GM12878 (cell line): ENCODE measurements around the gene ZNF678. TPM values are rescaled to one million over a fixed set of nuclear protein-coding genes. Genes with fewer than 3 reads are reported as not detected.

Experiments used
- ATAC-seq: fragments of 200-7000 bp; cut with Tn5 transposase; 3 replicates; pipeline ENCODE4 v1.9.1; 2020; ENCODE audit warnings: mild to moderate bottlenecking, moderate library complexity
- BruUV-seq: library from RNA; stranded (reverse); fragments of 400-500 nt; replicated peaks from 2 replicates; lab custom pipeline; 2021; lab: Mats Ljungman, UMichigan
- CTCF ChIA-PET: fragments of 300-600 bp; sonication (Branson Sonifier 250); formaldehyde crosslinking; extraction: SDS; loops from one replicate; lab custom pipeline; 2021; ENCODE audit warnings: inconsistent platforms; lab: Yijun Ruan, JAX
- POLR2A ChIA-PET: fragments of 350-600 bp; formaldehyde crosslinking; extraction: SDS; loops from one replicate; lab custom pipeline; 2021; ENCODE audit warnings: inconsistent platforms; lab: Charles Lee
- RAD21 ChIA-PET: fragments of 300-600 bp; sonication (Branson Sonifier 250); formaldehyde crosslinking; loops from one replicate; lab custom pipeline; 2023; ENCODE audit warnings: antibody characterized with exemption; ENCODE audit not compliant: unreplicated experiment; lab: Charles Lee
- SMC1A ChIA-PET: fragments of 300-600 bp; sonication (Branson Sonifier 250); formaldehyde crosslinking; loops from one replicate; lab custom pipeline; 2023; ENCODE audit not compliant: unreplicated experiment, uncharacterized antibody; lab: Charles Lee
- DNase-seq: peaks from one replicate; pipeline ENCODE4 v3.0.0-alpha.2; 2011; ENCODE audit warnings: low read depth, low spot score
- FAIRE-seq: peaks from 3 replicates; lab custom pipeline; 2011; peaks lifted over from hg19 to GRCh38; lab: Jason Lieb, UNC
- H2AFZ ChIP-seq: 2 replicates; pipeline ENCODE4 v1.6.0; 2011; ENCODE audit warnings: low read depth, low read length, control low read depth; ENCODE audit not compliant: control insufficient read depth
- H3K27ac ChIP-seq: 2 replicates; pipeline ENCODE4 v1.5.1; 2011; ENCODE audit warnings: control low read depth; ENCODE audit not compliant: control insufficient read depth, insufficient read depth
- H3K27me3 ChIP-seq, 2 experiments: replicated peaks in 1 of 2; 2 replicates each; pipeline versions ENCODE4 v1.6.0 to v1.6.1; 2011; ENCODE audit warnings: low read length in 1 of 2; ENCODE audit not compliant: control insufficient read depth in 2 of 2, insufficient read depth in 2 of 2
- H3K36me3 ChIP-seq, 2 experiments: 2 replicates each; pipeline ENCODE4 v1.5.1; 2011; ENCODE audit warnings: low read length in 1 of 2; ENCODE audit not compliant: control insufficient read depth in 2 of 2, insufficient read depth in 2 of 2
- H3K4me1 ChIP-seq: 2 replicates; pipeline ENCODE4 v1.6.1; 2011; ENCODE audit warnings: mild to moderate bottlenecking, low read length, moderate library complexity, mixed read lengths; ENCODE audit not compliant: control insufficient read depth, insufficient read depth
- H3K4me2 ChIP-seq: 2 replicates; pipeline ENCODE4 v1.6.0; 2011; ENCODE audit warnings: control low read depth; ENCODE audit not compliant: control insufficient read depth, insufficient read depth
- H3K4me3 ChIP-seq: fragments of 200-600 bp; sonication (generic); 2 replicates; pipeline ENCODE4 v1.5.1; 2016
- H3K79me2 ChIP-seq: 2 replicates; pipeline ENCODE4 v1.6.0; 2011; ENCODE audit warnings: low read length; ENCODE audit not compliant: control insufficient read depth, insufficient read depth
- H3K9ac ChIP-seq: 2 replicates; pipeline ENCODE4 v1.8.0; 2011; ENCODE audit warnings: low read length, control low read depth, mixed read lengths; ENCODE audit not compliant: control insufficient read depth, insufficient read depth
- H3K9me3 ChIP-seq: replicated peaks from 3 replicates; pipeline ENCODE4 v1.5.1; 2011; ENCODE audit warnings: mild to moderate bottlenecking, low read length; ENCODE audit not compliant: control insufficient read depth, insufficient read depth
- H4K20me1 ChIP-seq: 2 replicates; pipeline ENCODE4 v1.6.0; 2011; ENCODE audit not compliant: control insufficient read depth, insufficient read depth
- BACH1 ChIP-seq: fragments of 450-650 bp; IDR thresholded peaks from 2 replicates; pipeline ENCODE4 v1.6.1; 2017; ENCODE audit warnings: mild to moderate bottlenecking, borderline replicate concordance
- ESRRA ChIP-seq: IDR thresholded peaks from 2 replicates; pipeline ENCODE4 v1.6.1; 2012; ENCODE audit warnings: mild to moderate bottlenecking, low read length, improper control_type of control experiment
- EZH2 ChIP-seq: IDR thresholded peaks from 2 replicates; pipeline ENCODE4 v1.6.1; 2012; ENCODE audit warnings: low read depth, mild to moderate bottlenecking, control low read depth, inconsistent platforms, low read length, borderline replicate concordance; ENCODE audit not compliant: control insufficient read depth
- KDM1A ChIP-seq: fragments of 200-600 bp; sonication (generic); IDR thresholded peaks from 2 replicates; pipeline ENCODE4 v1.6.1; 2016; ENCODE audit warnings: borderline replicate concordance
- PKNOX1 ChIP-seq: fragments of 450-650 bp; IDR thresholded peaks from 2 replicates; pipeline ENCODE4 v1.6.1; 2016; ENCODE audit warnings: mild to moderate bottlenecking
- RAD51 ChIP-seq: fragments of 450-650 bp; IDR thresholded peaks from 2 replicates; pipeline ENCODE4 v1.6.1; 2016; ENCODE audit warnings: moderate library complexity, mild to moderate bottlenecking, inconsistent platforms
- SPI1 ChIP-seq: IDR thresholded peaks from 2 replicates; pipeline ENCODE4 v1.6.1; 2011; ENCODE audit warnings: low read depth, mild to moderate bottlenecking, low read length, moderate library complexity, borderline replicate concordance; ENCODE audit not compliant: insufficient read depth
- USF2 ChIP-seq: IDR thresholded peaks from 2 replicates; pipeline ENCODE4 v1.6.1; 2011; ENCODE audit warnings: low read depth, low read length, improper control_type of control experiment, borderline replicate concordance
- ZBTB11 ChIP-seq: fragments of 450-650 bp; formaldehyde crosslinking; IDR thresholded peaks from 2 replicates; pipeline ENCODE4 v1.5.0; 2022; ENCODE audit warnings: mild to moderate bottlenecking, missing genetic modification characterization
- in situ Hi-C: fragments of 300-500 bp; cut with MboI; formaldehyde crosslinking; loops from 9 replicates; pipeline ENCODE4 v1.14.3; 2018; ENCODE audit warnings: mixed read lengths
- intact Hi-C: fragments of 100-400 bp; cut with micrococcal nuclease; formaldehyde crosslinking; loops from one replicate; pipeline ENCODE4 v1.14.2; 2022; ENCODE audit not compliant: unreplicated experiment
- polyA plus RNA-seq, 11 experiments: library from polyadenylated mRNA; depleted of rRNA in 4 of 11; unstranded in 6 of 11; stranded (reverse) in 5 of 11; fragments of >200 nt; fragmentation: Nextera tagmentation in 4 of 11; fragmentation: Illumina TruSeq in 1 of 11; extraction: Ambion mirVana in 4 of 11; extraction: Trizol in 1 of 11; gene quantifications; 1 replicate in 1 of 11; 2 replicates in 10 of 11; pipeline versions ENCODE4 v1.2.1 to v1.2.3, GENCODE V29; 2011 to 2016; ENCODE audit warnings: inconsistent platforms in 2 of 11, missing spikeins in 2 of 11, low read depth in 1 of 11
- total RNA-seq, 4 experiments: library from RNA; depleted of rRNA in 3 of 4; stranded (reverse); fragments of >200 nt in 3 of 4; fragmentation: Illumina TruSeq in 1 of 4; extraction: Trizol in 1 of 4; gene quantifications; 2 replicates each; pipeline versions ENCODE4 v1.2.1 to v1.2.3, GENCODE V29; 2013 to 2021
- TF ChIP-seq, protein P1 (sequence below): fragments of 450-650 bp; IDR thresholded peaks from 2 replicates; pipeline ENCODE4 v1.6.1; 2017; ENCODE audit warnings: mild to moderate bottlenecking, moderate library complexity
- TF ChIP-seq, protein P2 (sequence below): IDR thresholded peaks from 2 replicates; pipeline ENCODE4 v1.6.1; 2012; ENCODE audit warnings: low read depth, low read length, improper control_type of control experiment
- TF ChIP-seq, protein P3 (sequence below): fragments of 450-650 bp; IDR thresholded peaks from 2 replicates; pipeline ENCODE4 v1.6.1; 2017; ENCODE audit warnings: low read depth, mild to moderate bottlenecking, moderate library complexity

ZNF678 gene
- total and polyA plus RNA-seq, 10 of the 15 experiments (the other 5 are each of a cell fraction or from before 2014, with no cell fraction given), result 1.4 to 10.4 (median 3.5) TPM

GRCh38 chr1:227576189-227576588 is 12.8 kb downstream of the ZNF678 start:
- Histone ChIP-seq H3K27me3 (no peaks in the 10 kb centered on the region), H3K79me2 (no peaks in the 10 kb centered on the region; the same call in 1 of the 2 replicates), H3K27ac (no peak overlapping the region), H3K9me3 (peaks cover 14% of the 10 kb centered on the region), H3K4me1 (no peaks in the 10 kb centered on the region), H3K9ac (no peak overlapping the region), H3K4me2 (no peak overlapping the region), H3K4me3 (no peak overlapping the region), H3K36me3 (no peaks in the 10 kb centered on the region), H4K20me1 (no peaks in the 10 kb centered on the region), H2AFZ (no peak overlapping the region)
- ChIA-PET SMC1A (interaction anchor here (0.7 kb wide), 1 partner anchor 60 kb away, joined by 3 read pairs; no protein-coding TSS in a partner anchor), RAD21 (no interaction called here), POLR2A (interaction anchor here (0.6 kb wide), 1 partner anchor 524 kb away, joined by 3 read pairs; no protein-coding TSS in a partner anchor), CTCF (interaction anchor here (1.3 kb wide), 1 partner anchor 9 kb away, joined by 4 read pairs; no protein-coding TSS in a partner anchor)
- no peak for ATAC-seq
- intact Hi-C loops (no loop called here), in situ Hi-C loops (no loop called here)
- no TSS peak for BruUV-seq
- DNase-seq, result no peak
- no peak for FAIRE-seq
- TF ChIP-seq BACH1, result no peak
- no peak for TF ChIP-seq KDM1A
- no peak for TF ChIP-seq EZH2
- TF ChIP-seq, protein P1, sequence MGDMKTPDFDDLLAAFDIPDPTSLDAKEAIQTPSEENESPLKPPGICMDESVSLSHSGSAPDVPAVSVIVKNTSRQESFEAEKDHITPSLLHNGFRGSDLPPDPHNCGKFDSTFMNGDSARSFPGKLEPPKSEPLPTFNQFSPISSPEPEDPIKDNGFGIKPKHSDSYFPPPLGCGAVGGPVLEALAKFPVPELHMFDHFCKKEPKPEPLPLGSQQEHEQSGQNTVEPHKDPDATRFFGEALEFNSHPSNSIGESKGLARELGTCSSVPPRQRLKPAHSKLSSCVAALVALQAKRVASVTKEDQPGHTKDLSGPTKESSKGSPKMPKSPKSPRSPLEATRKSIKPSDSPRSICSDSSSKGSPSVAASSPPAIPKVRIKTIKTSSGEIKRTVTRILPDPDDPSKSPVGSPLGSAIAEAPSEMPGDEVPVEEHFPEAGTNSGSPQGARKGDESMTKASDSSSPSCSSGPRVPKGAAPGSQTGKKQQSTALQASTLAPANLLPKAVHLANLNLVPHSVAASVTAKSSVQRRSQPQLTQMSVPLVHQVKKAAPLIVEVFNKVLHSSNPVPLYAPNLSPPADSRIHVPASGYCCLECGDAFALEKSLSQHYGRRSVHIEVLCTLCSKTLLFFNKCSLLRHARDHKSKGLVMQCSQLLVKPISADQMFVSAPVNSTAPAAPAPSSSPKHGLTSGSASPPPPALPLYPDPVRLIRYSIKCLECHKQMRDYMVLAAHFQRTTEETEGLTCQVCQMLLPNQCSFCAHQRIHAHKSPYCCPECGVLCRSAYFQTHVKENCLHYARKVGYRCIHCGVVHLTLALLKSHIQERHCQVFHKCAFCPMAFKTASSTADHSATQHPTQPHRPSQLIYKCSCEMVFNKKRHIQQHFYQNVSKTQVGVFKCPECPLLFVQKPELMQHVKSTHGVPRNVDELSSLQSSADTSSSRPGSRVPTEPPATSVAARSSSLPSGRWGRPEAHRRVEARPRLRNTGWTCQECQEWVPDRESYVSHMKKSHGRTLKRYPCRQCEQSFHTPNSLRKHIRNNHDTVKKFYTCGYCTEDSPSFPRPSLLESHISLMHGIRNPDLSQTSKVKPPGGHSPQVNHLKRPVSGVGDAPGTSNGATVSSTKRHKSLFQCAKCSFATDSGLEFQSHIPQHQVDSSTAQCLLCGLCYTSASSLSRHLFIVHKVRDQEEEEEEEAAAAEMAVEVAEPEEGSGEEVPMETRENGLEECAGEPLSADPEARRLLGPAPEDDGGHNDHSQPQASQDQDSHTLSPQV, result no peak
- TF ChIP-seq, protein P2, sequence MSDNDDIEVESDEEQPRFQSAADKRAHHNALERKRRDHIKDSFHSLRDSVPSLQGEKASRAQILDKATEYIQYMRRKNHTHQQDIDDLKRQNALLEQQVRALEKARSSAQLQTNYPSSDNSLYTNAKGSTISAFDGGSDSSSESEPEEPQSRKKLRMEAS, result no peak
- no peak for TF ChIP-seq SPI1
- no peak for TF ChIP-seq USF2
- TF ChIP-seq PKNOX1, result no peak
- TF ChIP-seq RAD51, result no peak
- TF ChIP-seq ESRRA, result no peak
- no peak for TF ChIP-seq ZBTB11 (CRISPR knock-in tag)
- TF ChIP-seq, protein P3, sequence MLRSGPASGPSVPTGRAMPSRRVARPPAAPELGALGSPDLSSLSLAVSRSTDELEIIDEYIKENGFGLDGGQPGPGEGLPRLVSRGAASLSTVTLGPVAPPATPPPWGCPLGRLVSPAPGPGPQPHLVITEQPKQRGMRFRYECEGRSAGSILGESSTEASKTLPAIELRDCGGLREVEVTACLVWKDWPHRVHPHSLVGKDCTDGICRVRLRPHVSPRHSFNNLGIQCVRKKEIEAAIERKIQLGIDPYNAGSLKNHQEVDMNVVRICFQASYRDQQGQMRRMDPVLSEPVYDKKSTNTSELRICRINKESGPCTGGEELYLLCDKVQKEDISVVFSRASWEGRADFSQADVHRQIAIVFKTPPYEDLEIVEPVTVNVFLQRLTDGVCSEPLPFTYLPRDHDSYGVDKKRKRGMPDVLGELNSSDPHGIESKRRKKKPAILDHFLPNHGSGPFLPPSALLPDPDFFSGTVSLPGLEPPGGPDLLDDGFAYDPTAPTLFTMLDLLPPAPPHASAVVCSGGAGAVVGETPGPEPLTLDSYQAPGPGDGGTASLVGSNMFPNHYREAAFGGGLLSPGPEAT, result no peak
